ENCODE results near the gene TTC21A.

Gene TTC21A

DNA sequence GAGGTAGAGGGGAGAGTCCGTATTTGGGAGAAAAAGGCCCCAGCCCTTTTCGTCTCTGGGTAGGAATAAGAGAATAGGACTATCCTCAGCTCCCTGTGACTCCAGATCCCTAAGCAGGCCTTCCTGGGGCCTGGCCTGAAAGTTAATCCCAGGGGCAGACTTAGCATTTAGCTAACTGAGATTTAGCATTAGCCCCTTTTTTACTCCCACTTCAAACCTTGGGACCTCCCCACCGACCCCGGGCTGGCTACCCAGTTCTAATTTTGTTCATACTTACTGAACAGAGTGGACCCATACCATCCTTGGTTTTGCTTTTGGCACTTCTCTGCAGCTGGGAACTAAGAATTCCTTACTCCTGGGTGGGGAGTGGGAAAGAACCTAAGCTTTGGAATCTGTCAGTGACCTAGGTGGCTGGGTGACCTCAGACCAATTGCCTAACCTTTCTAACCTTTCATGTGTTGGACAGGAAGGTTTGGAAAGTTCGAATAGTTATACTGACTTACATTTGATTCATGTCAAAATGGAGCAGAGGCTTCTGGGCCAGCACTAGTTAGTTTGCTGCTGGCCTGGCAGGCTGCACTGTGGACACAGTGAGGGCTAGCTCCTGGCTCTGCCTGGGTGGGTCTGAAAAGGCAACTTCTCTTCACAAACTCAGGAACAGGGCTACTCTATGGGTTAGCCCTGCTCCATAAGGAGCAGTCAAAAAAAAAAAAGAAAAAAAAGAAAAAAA is 11.6 kb downstream of the TTC21A start:
- DNase-seq, result no peak

DNA sequence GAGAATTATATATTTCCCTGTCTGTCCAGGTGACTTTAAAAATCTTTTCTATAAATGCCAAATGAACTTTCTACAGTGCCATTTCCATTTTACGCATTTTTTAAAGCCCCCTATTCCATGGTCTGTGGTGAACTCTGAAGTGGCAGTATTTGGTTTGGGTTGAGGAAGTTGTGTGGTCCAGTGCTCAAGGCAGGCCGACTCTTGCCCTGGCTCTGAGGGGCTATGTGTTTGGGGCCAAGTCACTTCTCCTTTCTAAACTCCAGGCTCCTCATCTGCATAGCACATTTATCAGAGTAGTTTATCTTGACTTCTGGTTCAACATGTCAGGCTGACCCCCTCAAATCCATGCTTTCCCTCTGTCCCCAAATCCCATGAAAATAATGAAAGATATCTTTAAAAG is 14.1 kb downstream of the TTC21A start:
- no peak for DNase-seq

DNA sequence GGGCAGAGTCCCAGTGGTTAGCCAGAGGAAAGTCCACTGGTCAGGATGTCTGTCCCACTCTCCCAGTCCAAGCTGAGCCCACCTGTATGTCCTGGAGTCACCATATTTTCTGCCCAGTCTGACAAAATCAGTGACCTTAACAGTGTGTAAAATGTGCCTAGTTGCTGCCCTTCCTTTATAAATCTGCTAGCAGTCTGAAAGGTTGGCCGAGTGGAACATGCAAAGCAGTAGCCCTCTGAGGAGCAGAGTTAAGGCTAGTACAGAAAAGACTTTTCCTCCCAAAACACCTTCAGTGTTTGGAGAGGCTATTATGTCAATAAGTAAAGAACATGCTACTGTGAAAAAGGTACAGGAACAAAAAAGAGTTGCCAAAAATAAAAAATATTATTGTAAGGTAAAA is 15.3 kb downstream of the TTC21A start:
- no peak for DNase-seq

DNA sequence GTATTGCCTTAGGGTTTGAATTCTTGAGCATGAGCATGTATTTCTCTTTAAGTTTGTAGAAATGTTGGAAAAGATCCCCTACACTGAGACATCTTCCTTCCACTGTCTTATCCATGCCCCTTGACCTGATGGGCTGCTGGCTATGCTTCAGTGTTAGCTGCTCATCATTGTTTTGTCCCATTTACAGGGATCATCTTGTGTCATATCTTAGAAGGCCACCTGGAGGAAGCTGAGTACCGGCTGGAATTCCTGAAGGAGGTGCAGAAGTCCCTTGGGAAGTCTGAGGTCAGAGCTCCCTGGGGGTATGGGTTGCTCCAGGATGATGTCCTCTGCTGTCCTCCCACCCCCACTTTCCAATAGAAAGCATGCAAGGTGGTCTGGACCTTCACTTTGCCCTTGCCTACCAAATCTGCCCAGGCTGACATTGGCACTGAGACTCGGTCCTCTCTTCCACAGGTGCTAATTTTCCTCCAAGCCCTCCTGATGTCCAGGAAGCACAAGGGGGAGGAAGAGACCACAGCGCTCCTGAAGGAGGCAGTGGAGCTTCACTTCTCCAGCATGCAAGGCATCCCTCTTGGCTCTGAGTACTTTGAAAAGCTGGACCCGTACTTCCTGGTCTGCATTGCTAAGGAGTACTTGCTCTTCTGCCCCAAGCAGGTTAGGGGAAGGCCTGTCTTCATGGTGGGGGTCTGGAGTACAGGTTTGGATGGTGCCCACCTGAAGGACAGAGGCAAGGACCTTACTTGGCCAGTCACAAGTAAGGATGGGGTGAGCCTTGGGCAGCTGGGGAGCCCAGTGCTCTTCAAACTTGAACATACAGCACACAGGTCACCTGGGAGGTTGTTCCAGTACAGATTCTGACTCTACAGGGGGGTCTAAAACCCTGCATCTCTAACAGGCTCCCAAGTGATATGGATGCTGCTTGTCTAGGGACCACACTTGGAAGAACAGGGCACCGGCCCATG is 17.7 kb downstream of the TTC21A start:
- DNase-seq, result no peak

DNA sequence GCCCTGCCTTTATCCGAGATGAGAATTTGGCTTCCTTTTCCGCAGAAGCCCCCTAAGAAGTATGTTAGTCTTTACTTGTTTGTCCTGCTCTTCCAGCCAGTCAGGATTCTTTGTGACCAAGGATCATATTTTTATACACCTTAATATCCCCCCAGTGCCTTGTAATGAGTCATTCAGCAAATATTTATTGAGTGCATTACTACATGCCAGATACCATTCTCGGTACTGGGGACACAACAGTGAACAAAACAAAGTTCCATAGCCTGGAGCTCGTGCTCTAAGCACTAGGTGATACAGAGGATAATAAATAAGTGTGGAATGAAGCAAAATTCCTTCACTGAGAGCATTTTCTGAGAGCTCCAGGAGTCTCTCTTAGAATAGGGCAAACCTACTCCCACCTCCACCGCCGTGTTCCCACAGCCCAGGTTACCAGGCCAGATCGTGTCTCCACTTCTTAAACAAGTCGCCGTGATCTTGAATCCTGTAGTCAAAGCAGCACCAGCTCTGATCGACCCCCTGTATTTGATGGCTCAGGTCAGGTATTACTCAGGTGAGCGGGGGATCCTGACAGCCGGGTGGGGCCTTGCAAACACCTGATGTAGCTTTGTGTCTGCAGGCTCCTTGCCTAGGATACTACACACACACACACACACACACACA is 18.5 kb downstream of the TTC21A start:
- no peak for DNase-seq

DNA sequence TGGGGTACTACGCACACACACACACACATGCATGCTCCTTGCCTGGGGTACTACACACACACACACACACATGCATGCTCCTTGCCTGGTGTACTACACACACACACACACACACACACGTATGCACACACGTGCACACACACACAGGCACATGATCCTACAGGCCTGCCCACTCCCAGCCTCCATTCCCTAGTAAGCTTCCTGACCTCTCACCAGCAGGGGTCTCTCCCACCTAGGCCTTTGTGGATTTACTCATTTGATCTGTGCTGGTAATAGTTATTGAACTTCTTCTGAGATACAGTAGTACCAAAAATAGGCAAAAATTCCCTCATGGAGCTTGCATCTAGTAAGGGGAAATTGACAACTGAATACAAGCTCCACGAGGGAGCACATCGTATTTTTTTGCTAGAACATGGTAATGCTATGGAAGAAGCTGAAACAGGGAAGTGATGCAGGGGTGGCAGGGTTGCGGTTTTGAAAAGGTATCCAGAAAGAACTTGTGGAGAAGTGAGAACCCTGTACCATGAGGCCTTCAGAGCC is 19.1 kb downstream of the TTC21A start:
- DNase-seq, result no peak

DNA sequence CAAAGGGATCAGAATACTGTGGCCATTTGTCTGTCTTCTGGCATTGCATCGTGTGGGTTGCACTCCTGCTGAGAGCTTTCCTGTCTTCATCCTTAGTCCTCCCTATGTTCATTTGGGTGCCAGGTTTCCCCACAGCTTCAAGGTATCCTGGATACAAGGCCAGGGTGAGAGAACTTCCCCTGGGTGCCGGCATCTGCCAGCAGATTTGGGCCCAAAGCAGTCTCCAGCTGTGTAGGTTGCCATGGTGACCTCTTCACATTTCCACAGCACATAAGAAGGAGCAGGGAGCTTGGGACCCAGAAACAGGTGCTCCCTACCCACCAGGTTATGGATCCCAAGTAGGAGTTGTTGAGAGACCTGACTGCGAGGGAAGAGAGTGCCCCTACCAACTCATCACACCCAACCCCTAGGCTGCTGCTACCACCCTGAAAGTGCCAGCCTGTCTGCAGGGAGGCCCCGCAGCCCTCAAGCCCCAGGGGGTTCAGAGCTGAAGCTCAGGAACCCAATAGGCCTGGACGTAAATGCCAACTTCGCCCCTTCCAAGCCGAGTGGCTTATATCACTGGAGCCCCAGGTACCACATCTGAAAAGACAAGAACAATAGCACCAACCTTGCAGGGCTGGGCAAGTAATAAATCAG is 19.9 kb downstream of the TTC21A start:
- no peak for DNase-seq

DNA sequence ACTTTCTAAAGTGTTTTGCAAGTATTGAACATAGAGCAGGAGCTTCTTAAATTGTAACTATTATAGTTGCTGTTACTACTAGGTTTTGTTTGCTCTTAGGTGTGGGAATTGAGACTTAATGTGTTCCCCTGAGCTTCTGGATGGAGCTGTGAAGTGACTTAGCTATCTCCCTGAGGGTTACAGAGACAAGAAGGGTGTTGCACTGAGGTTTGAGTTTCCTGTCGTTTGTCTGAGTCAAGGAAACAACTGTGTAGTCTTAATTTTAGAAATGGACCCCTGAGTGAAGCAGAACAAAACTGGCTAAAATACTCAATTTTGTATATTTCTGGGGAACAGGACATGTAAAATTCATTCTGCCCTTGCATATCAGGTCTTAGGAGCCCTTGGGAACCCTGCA is 20.4 kb downstream of the TTC21A start:
- DNase-seq, result no peak

DNA sequence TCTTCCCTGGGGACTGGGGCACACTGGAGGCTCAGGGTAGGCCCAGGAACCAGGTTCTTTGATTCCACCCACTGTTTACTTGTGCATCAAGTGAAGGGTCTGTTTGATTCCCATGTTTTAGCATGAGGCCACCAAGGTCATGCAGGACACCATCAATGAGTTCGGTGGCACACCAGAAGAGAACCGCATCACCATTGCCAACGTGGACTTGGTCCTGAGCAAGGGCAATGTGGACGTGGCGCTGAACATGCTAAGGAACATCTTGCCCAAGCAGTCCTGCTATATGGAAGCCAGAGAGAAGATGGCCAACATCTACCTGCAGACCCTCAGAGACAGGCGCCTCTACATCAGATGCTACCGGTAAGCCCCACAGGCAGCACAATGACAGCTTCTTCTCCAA is 21.5 kb downstream of the TTC21A start:
- no peak for DNase-seq

DNA sequence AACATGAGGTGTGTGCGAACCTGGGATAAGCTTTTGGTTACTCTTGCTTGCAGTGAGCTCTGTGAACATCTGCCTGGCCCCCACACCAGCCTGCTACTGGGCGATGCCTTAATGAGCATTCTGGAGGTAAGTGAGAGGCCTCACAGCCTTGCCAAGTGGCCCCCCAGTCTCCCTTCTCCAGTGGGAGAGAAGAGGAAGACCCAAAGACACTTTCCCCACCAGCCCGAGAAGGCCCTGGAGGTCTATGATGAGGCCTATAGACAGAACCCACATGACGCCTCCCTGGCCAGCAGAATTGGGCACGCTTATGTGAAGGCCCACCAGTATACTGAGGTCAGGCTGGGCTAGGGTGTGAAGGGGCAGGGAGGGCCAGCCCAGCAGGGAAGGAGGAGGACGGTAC is 22.5 kb downstream of the TTC21A start:
- no peak for DNase-seq

DNA sequence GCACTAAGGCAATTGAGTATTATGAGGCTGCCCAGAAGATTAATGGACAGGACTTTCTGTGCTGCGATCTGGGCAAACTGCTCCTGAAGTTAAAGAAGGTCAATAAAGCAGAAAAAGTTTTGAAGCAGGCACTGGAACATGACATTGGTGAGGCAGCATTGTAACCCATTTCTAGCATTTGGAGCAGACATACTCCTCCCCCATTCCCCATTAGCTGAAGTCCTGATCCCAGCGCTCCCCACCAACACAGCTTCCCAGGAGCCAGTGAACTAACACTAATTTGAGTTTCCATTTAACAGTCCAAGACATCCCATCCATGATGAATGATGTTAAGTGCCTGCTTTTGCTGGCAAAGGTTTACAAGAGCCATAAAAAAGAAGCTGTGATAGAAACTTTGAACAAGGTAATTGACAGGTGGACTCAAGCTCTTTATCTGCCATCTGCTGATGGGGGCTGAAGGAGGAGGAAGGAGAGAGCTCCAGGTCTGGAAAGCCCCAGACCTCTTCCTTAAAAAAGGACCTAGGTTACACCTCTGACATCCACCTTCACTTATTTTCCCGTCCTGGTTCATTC is 23.3 kb downstream of the TTC21A start:
- no peak for DNase-seq

DNA sequence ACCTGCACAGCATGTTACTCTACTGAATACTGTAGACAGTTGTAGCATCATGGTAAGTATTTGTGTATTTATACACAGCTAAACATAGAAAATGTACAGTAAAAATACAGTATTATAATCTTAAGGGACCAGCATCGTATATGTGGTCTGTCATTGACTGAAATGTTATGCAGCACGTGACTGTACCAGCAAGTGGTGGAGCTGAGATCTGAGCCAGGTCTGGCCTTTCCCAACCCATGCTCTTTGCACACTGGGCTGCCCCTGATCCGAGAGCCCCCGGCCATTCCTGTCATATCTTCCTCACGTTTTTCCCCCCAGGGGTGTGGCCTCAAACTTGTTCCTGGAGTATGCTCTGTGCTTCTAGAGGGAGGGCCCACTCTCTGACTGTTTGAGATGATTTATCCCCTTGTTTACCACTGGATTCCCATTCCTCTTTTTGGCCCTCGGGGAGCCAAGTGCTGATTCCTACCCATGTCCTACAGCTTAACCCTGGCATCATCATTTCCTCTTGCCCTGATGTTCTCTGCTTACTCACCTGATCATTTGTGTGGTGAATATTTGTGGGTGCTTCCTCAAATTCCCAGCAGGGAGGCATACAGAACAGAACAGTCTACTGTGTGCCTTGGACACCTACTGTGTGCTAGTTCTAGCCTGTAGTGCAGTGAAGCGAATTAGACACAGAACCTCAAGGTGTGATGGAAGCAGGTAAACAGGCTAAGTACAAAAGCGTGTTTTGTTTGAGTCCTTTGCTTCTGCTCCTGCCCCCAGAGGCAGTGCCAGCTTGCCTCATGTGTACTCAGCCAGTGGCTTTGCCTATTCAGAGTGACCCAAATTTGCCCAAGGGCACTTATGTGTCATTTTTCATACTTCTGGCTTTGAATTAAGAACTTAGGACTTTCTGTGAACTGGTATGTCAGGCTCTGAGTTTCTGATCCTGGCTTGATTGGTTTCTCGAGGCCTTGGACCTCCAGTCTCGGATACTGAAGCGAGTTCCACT is 24.9 kb downstream of the TTC21A start:
- DNase-seq, result no peak

DNA sequence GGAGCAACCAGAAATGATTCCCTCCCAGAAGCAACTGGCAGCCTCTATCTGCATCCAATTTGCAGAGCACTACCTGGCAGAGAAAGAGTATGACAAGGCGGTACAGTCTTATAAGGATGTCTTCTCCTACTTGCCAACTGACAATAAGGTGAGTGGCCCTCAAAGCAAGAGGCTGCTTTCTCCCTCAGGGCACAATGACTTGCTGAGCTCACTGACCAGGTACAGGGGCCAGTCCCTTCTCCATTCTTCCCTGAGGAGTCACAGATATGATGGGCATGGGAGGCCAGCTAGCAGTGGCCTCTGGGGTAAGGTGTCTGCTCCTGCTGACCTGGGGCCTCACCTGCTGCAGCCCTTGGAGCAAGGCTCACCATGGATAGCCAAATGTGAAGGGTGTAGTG is 25.6 kb downstream of the TTC21A start:
- DNase-seq, result no peak

DNA sequence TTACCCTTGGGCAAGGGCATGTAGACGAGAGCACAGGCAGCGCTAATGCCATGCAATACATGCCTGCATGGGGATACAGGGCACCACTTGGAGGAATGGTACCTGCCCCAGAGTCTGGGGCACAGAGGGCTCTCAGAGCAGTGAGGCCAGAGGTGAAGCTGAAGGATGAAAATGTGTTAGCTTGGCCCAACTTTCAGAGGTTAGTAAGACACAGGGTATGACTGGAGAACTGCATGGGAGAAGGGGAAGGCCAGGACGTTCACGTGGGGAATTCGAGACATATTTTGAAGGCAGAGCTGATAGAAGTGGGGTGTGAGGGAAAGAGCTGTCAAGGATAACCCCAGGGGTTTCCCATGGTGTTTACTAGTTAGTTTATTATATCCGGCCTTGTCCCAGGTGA is 26.3 kb downstream of the TTC21A start:
- no peak for DNase-seq

DNA sequence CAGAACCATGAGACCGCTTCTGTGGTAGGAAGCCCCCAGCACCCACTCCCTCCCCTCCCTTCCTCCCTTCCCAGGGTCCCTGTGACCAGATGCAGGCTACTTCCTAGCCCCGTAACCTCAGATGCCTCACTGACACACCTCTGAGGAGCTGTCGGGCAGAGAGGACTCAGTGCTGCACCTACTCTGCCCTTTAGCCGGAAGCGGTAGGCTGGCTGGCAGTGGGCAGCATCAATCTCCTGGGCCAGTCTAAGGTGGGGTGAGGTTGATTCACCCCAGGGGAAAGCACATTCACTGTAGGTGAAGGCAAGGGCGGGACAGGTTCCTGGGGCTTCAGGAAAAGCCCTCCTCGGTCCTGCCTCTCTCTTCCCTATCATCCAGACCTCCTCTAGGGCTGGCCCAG is 26.8 kb downstream of the TTC21A start:
- no peak for DNase-seq

DNA sequence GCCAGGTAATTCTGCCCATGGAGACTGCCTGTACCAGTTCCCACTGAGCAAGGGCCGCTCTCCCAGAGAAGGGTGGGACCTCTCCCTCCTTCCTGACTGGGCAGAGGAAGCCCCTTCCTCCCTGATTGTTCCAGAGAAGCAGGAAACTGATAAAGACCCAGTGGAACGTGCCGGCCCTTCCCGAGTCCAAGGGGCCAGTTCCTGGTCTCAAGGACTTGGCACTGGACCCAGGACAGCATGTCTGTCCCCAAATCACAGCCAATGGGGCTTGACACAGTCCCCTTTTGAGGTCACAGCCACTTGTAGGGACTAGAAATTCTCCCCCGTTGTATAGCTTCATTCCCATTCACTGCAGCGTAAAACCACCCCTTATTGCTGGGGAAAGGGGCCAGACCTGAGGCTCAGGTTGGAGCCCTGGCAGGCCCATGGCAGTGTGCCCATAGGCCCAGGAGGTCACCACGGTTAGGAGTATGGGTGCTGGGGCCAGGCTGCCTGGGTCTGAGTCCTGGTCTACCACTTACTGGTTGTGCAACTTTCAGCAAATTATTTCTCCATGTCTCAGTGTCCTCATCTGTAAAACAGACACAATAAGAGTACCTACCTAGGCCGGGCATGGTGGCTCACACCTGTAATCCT is 27.8 kb downstream of the TTC21A start:
- DNase-seq, result no peak

DNA sequence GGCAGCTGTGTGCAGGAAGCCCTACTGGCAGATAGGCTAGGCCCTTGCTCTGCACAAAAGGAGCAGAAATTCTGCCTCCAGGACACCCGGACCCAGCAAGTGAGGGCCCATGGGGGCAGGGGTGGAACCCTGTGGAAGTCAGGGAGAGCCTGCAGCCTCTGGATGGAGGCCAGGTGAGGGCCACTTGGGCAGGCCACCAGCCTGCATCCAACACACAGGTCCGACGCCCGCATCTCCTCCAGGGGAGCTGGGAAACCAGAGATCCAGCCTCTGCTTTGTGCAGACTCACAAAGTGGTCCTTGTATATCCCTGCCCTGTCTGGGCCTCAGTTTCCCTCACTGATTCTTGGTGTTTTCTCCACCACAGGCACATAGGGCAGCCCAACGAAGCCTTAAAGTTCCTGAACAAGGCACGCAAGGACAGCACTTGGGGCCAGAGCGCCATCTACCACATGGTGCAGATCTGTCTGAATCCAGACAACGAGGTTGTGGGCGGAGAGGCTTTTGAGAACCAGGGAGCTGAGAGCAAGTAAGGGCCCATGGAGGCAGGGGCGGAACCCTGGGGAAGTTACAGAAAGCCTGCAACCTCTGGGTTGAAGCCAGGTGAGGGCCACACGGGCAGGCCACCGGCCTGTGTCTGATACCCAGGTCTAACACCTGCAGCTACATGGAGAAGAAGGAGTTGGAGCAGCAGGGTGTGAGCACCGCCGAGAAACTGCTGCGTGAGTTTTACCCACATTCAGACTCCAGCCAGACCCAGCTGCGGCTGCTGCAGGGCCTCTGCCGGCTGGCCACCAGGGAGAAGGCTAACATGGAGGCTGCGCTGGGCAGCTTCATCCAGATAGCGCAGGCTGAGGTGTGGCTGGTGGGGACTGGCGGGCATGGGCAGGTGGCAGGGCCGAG is 29.3 kb downstream of the TTC21A start:
- DNase-seq, result no peak

DNA sequence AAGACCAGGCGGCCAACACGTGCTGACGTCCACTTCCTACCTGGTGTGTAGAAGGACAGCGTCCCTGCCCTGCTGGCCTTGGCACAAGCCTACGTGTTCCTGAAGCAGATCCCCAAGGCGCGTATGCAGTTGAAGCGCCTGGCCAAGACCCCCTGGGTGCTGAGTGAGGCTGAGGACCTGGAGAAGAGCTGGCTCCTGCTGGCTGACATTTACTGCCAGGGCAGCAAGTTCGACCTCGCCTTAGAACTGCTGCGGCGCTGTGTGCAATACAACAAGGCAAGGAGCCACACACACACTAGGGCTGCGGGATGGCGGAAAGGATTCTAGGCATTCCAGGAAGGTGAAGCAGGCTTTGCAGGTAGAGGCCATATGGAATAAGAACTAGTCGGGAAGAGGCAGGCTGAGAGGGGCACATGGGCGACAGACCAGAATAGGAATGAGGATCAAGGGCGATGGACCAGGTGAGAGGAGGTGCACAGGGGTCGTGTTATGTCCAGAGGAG is 30.0 kb downstream of the TTC21A start:
- DNase-seq, result no peak
